SK-N-SH (cell line): ENCODE data around the gene COMT.

Experiments
- CTCF ChIP-seq: fragments of 200-600 bp; sonication (generic); IDR thresholded peaks from 2 replicates; pipeline ENCODE4 v1.6.1; 2017; ENCODE audit warnings: antibody characterized with exemption, mild to moderate bottlenecking, moderate library complexity
- EP300 ChIP-seq, 2 experiments: IDR thresholded peaks; 2 replicates each; pipeline versions ENCODE4 v1.4.0 to v1.6.1; 2012; ENCODE audit warnings: borderline replicate concordance in 1 of 2, low read depth in 1 of 2, low read length in 1 of 2
- EZH2phosphoT487 ChIP-seq: fragments of 200-600 bp; sonication (generic); IDR thresholded peaks from 2 replicates; pipeline ENCODE4 v1.6.1; 2017; ENCODE audit warnings: low read depth, mixed run types, mild to moderate bottlenecking, antibody characterized with exemption, moderate library complexity, borderline replicate concordance
- GABPA ChIP-seq: IDR thresholded peaks from 2 replicates; pipeline ENCODE4 v1.4.0; 2012; ENCODE audit warnings: low read depth, mild to moderate bottlenecking
- JUND ChIP-seq: IDR thresholded peaks from 2 replicates; pipeline ENCODE4 v1.4.0; 2012
- MAX ChIP-seq: IDR thresholded peaks from 2 replicates; pipeline ENCODE4 v1.4.0; 2012; ENCODE audit warnings: low read depth
- MXI1 ChIP-seq: IDR thresholded peaks from 2 replicates; pipeline ENCODE4 v1.6.1; 2012; ENCODE audit warnings: mild to moderate bottlenecking, low read depth, low read length, improper control_type of control experiment
- NFIC ChIP-seq: IDR thresholded peaks from 2 replicates; pipeline ENCODE4 v1.4.0; 2012; ENCODE audit warnings: borderline replicate concordance
- POLR2AphosphoS5 ChIP-seq: IDR thresholded peaks from 2 replicates; pipeline ENCODE4 v1.6.1; 2012; ENCODE audit warnings: low read depth, low read length
- RFX5 ChIP-seq: IDR thresholded peaks from 2 replicates; pipeline ENCODE4 v1.6.1; 2012; ENCODE audit warnings: mild to moderate bottlenecking, improper control_type of control experiment, low read length
- SMC3 ChIP-seq: IDR thresholded peaks from 2 replicates; pipeline ENCODE4 v1.6.1; 2012; ENCODE audit warnings: low read depth, low read length, improper control_type of control experiment
- TAF1 ChIP-seq: IDR thresholded peaks from 2 replicates; pipeline ENCODE4 v1.6.1; 2012; ENCODE audit warnings: low read depth, mild to moderate bottlenecking, low read length, moderate library complexity, borderline replicate concordance
- YY1 ChIP-seq: IDR thresholded peaks from 2 replicates; pipeline ENCODE4 v1.4.0; 2012; ENCODE audit warnings: low read depth, mild to moderate bottlenecking
- TF ChIP-seq, protein P1 (sequence below): fragments of 150-350 bp; IDR thresholded peaks from 2 replicates; pipeline ENCODE4 v1.6.1; 2017; ENCODE audit warnings: antibody characterized with exemption, low read length, low read depth, borderline replicate concordance

- TF ChIP-seq JUND = no peak
- no peak for TF ChIP-seq EZH2phosphoT487
- TF ChIP-seq YY1 = no peak
- TF ChIP-seq CTCF = no peak
- TF ChIP-seq EP300 (IDR thresholded peaks at IDR 0.05; ENCODE audit: borderline replicate concordance in 1 of 2, low read depth in 1 of 2, low read length in 1 of 2) = no peak
- TF ChIP-seq, protein P1, sequence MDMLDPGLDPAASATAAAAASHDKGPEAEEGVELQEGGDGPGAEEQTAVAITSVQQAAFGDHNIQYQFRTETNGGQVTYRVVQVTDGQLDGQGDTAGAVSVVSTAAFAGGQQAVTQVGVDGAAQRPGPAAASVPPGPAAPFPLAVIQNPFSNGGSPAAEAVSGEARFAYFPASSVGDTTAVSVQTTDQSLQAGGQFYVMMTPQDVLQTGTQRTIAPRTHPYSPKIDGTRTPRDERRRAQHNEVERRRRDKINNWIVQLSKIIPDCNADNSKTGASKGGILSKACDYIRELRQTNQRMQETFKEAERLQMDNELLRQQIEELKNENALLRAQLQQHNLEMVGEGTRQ = no peak
- no peak for TF ChIP-seq MAX
- TF ChIP-seq NFIC = no peak
- TF ChIP-seq SMC3 = no peak
- TF ChIP-seq RFX5 = no peak
- TF ChIP-seq TAF1 = no peak
- no peak for TF ChIP-seq MXI1
- TF ChIP-seq GABPA = no peak
- TF ChIP-seq POLR2AphosphoS5 = no peak
Measured at GRCh38 chr22:19900707-19901436, 40.7 kb upstream of the COMT start.
